Measurements from ENCODE around the gene ADAMTS4.

- peak in 1 of 3 experiments; percentile 19 for TF ChIP-seq CTCF (IDR thresholded peaks at IDR 0.05)
- no peak for TF ChIP-seq POLR2AphosphoS5 (IDR thresholded peaks at IDR 0.05)
Measured at GRCh38 chr1:161180639-161181038, 18.2 kb downstream of the ADAMTS4 start.
